GM12878 (cell line): ENCODE results near the gene SUSD6. TPM values are rescaled to one million over a fixed set of nuclear protein-coding genes. Genes with fewer than 3 reads are reported as not detected.

Experiments used
- ATAC-seq: fragments of 200-7000 bp; cut with Tn5 transposase; 3 replicates; pipeline ENCODE4 v1.9.1; 2020; ENCODE audit warnings: mild to moderate bottlenecking, moderate library complexity
- BruUV-seq: library from RNA; stranded (reverse); fragments of 400-500 nt; replicated peaks from 2 replicates; lab custom pipeline; 2021; lab: Mats Ljungman, UMichigan
- CTCF ChIA-PET: fragments of 300-600 bp; sonication (Branson Sonifier 250); formaldehyde crosslinking; extraction: SDS; loops from one replicate; lab custom pipeline; 2021; ENCODE audit warnings: inconsistent platforms; lab: Yijun Ruan, JAX
- POLR2A ChIA-PET: fragments of 350-600 bp; formaldehyde crosslinking; extraction: SDS; loops from one replicate; lab custom pipeline; 2021; ENCODE audit warnings: inconsistent platforms; lab: Charles Lee
- RAD21 ChIA-PET: fragments of 300-600 bp; sonication (Branson Sonifier 250); formaldehyde crosslinking; loops from one replicate; lab custom pipeline; 2023; ENCODE audit warnings: antibody characterized with exemption; ENCODE audit not compliant: unreplicated experiment; lab: Charles Lee
- SMC1A ChIA-PET: fragments of 300-600 bp; sonication (Branson Sonifier 250); formaldehyde crosslinking; loops from one replicate; lab custom pipeline; 2023; ENCODE audit not compliant: unreplicated experiment, uncharacterized antibody; lab: Charles Lee
- DNase-seq: peaks from one replicate; pipeline ENCODE4 v3.0.0-alpha.2; 2011; ENCODE audit warnings: low read depth, low spot score
- FAIRE-seq: peaks from 3 replicates; lab custom pipeline; 2011; peaks lifted over from hg19 to GRCh38; lab: Jason Lieb, UNC
- H2AFZ ChIP-seq: 2 replicates; pipeline ENCODE4 v1.6.0; 2011; ENCODE audit warnings: low read depth, low read length, control low read depth; ENCODE audit not compliant: control insufficient read depth
- H3K27ac ChIP-seq: 2 replicates; pipeline ENCODE4 v1.5.1; 2011; ENCODE audit warnings: control low read depth; ENCODE audit not compliant: control insufficient read depth, insufficient read depth
- H3K27me3 ChIP-seq, 2 experiments: replicated peaks in 1 of 2; 2 replicates each; pipeline versions ENCODE4 v1.6.0 to v1.6.1; 2011; ENCODE audit warnings: low read length in 1 of 2; ENCODE audit not compliant: control insufficient read depth in 2 of 2, insufficient read depth in 2 of 2
- H3K36me3 ChIP-seq, 2 experiments: 2 replicates each; pipeline ENCODE4 v1.5.1; 2011; ENCODE audit warnings: low read length in 1 of 2; ENCODE audit not compliant: control insufficient read depth in 2 of 2, insufficient read depth in 2 of 2
- H3K4me1 ChIP-seq: 2 replicates; pipeline ENCODE4 v1.6.1; 2011; ENCODE audit warnings: mild to moderate bottlenecking, low read length, moderate library complexity, mixed read lengths; ENCODE audit not compliant: control insufficient read depth, insufficient read depth
- H3K4me2 ChIP-seq: 2 replicates; pipeline ENCODE4 v1.6.0; 2011; ENCODE audit warnings: control low read depth; ENCODE audit not compliant: control insufficient read depth, insufficient read depth
- H3K4me3 ChIP-seq: fragments of 200-600 bp; sonication (generic); 2 replicates; pipeline ENCODE4 v1.5.1; 2016
- H3K79me2 ChIP-seq: 2 replicates; pipeline ENCODE4 v1.6.0; 2011; ENCODE audit warnings: low read length; ENCODE audit not compliant: control insufficient read depth, insufficient read depth
- H3K9ac ChIP-seq: 2 replicates; pipeline ENCODE4 v1.8.0; 2011; ENCODE audit warnings: low read length, control low read depth, mixed read lengths; ENCODE audit not compliant: control insufficient read depth, insufficient read depth
- H3K9me3 ChIP-seq: replicated peaks from 3 replicates; pipeline ENCODE4 v1.5.1; 2011; ENCODE audit warnings: mild to moderate bottlenecking, low read length; ENCODE audit not compliant: control insufficient read depth, insufficient read depth
- H4K20me1 ChIP-seq: 2 replicates; pipeline ENCODE4 v1.6.0; 2011; ENCODE audit not compliant: control insufficient read depth, insufficient read depth
- BACH1 ChIP-seq: fragments of 450-650 bp; IDR thresholded peaks from 2 replicates; pipeline ENCODE4 v1.6.1; 2017; ENCODE audit warnings: mild to moderate bottlenecking, borderline replicate concordance
- DPF2 ChIP-seq: fragments of 450-650 bp; IDR thresholded peaks from 2 replicates; pipeline ENCODE4 v1.6.1; 2017; ENCODE audit warnings: mild to moderate bottlenecking
- EED ChIP-seq: sonication (generic); IDR thresholded peaks from 2 replicates; pipeline ENCODE4 v1.6.1; 2016; ENCODE audit warnings: antibody characterized with exemption, low read depth
- HDAC6 ChIP-seq: fragments of 200-600 bp; sonication (generic); IDR thresholded peaks from one replicate; pipeline ENCODE4 v1.8.0; 2017; ENCODE audit warnings: antibody characterized with exemption; ENCODE audit not compliant: unreplicated experiment
- KDM1A ChIP-seq: fragments of 200-600 bp; sonication (generic); IDR thresholded peaks from 2 replicates; pipeline ENCODE4 v1.6.1; 2016; ENCODE audit warnings: borderline replicate concordance
- NFIC ChIP-seq: IDR thresholded peaks from 2 replicates; pipeline ENCODE4 v1.6.1; 2012; ENCODE audit warnings: low read depth, mild to moderate bottlenecking, inconsistent platforms, low read length, moderate library complexity
- PML ChIP-seq: IDR thresholded peaks from 2 replicates; pipeline ENCODE4 v1.6.1; 2012; ENCODE audit warnings: low read length, inconsistent platforms
- SMC3 ChIP-seq: IDR thresholded peaks from 2 replicates; pipeline ENCODE4 v1.6.1; 2011; ENCODE audit warnings: low read length, improper control_type of control experiment, borderline replicate concordance
- SPI1 ChIP-seq: IDR thresholded peaks from 2 replicates; pipeline ENCODE4 v1.6.1; 2011; ENCODE audit warnings: low read depth, mild to moderate bottlenecking, low read length, moderate library complexity, borderline replicate concordance; ENCODE audit not compliant: insufficient read depth
- TCF12 ChIP-seq: IDR thresholded peaks from 2 replicates; pipeline ENCODE4 v1.6.1; 2011; ENCODE audit warnings: low read depth, mild to moderate bottlenecking, low read length
- ZNF207 ChIP-seq: fragments of 450-650 bp; IDR thresholded peaks from 2 replicates; pipeline ENCODE4 v1.6.1; 2014; ENCODE audit warnings: antibody characterized with exemption, mild to moderate bottlenecking, borderline replicate concordance
- ZSCAN29 ChIP-seq: fragments of 450-650 bp; IDR thresholded peaks from 2 replicates; pipeline ENCODE4 v1.6.1; 2017; ENCODE audit warnings: mild to moderate bottlenecking, moderate library complexity
- WGBS: methylation state at CpG from one replicate; pipeline ENCODE4 v1.1.6; 2016; ENCODE audit warnings: low lambda C conversion rate; ENCODE audit not compliant: insufficient replicate concordance, insufficient coverage; ENCODE audit errors: missing lambda C conversion rate; 5-methylcytosine and 5-hydroxymethylcytosine counted together
- in situ Hi-C: fragments of 300-500 bp; cut with MboI; formaldehyde crosslinking; loops from 9 replicates; pipeline ENCODE4 v1.14.3; 2018; ENCODE audit warnings: mixed read lengths
- intact Hi-C: fragments of 100-400 bp; cut with micrococcal nuclease; formaldehyde crosslinking; loops from one replicate; pipeline ENCODE4 v1.14.2; 2022; ENCODE audit not compliant: unreplicated experiment
- polyA plus RNA-seq, 11 experiments: library from polyadenylated mRNA; depleted of rRNA in 4 of 11; unstranded in 6 of 11; stranded (reverse) in 5 of 11; fragments of >200 nt; fragmentation: Nextera tagmentation in 4 of 11; fragmentation: Illumina TruSeq in 1 of 11; extraction: Ambion mirVana in 4 of 11; extraction: Trizol in 1 of 11; gene quantifications; 1 replicate in 1 of 11; 2 replicates in 10 of 11; pipeline versions ENCODE4 v1.2.1 to v1.2.3, GENCODE V29; 2011 to 2016; ENCODE audit warnings: inconsistent platforms in 2 of 11, missing spikeins in 2 of 11, low read depth in 1 of 11
- total RNA-seq, 4 experiments: library from RNA; depleted of rRNA in 3 of 4; stranded (reverse); fragments of >200 nt in 3 of 4; fragmentation: Illumina TruSeq in 1 of 4; extraction: Trizol in 1 of 4; gene quantifications; 2 replicates each; pipeline versions ENCODE4 v1.2.1 to v1.2.3, GENCODE V29; 2013 to 2021
- TF ChIP-seq, protein P1 (sequence below): fragments of 450-650 bp; IDR thresholded peaks from 2 replicates; pipeline ENCODE4 v1.6.1; 2017; ENCODE audit warnings: mild to moderate bottlenecking, moderate library complexity
- TF ChIP-seq, protein P2 (sequence below): fragments of 450-650 bp; IDR thresholded peaks from 2 replicates; pipeline ENCODE4 v1.6.1; 2017; ENCODE audit warnings: mild to moderate bottlenecking, low read depth, inconsistent platforms; ENCODE audit not compliant: poor library complexity, severe bottlenecking
- TF ChIP-seq, protein P3 (sequence below): IDR thresholded peaks from 2 replicates; pipeline ENCODE4 v1.6.1; 2011; ENCODE audit warnings: borderline replicate concordance, low read depth, mild to moderate bottlenecking, moderate library complexity, mixed read lengths, low read length; ENCODE audit not compliant: insufficient read depth; ENCODE audit errors: extremely low read length

SUSD6 gene
- total and polyA plus RNA-seq, 10 of the 15 experiments (the other 5 are each of a cell fraction or from before 2014, with no cell fraction given) = 6.6 to 39.8 (median 20.2) TPM

DNA sequence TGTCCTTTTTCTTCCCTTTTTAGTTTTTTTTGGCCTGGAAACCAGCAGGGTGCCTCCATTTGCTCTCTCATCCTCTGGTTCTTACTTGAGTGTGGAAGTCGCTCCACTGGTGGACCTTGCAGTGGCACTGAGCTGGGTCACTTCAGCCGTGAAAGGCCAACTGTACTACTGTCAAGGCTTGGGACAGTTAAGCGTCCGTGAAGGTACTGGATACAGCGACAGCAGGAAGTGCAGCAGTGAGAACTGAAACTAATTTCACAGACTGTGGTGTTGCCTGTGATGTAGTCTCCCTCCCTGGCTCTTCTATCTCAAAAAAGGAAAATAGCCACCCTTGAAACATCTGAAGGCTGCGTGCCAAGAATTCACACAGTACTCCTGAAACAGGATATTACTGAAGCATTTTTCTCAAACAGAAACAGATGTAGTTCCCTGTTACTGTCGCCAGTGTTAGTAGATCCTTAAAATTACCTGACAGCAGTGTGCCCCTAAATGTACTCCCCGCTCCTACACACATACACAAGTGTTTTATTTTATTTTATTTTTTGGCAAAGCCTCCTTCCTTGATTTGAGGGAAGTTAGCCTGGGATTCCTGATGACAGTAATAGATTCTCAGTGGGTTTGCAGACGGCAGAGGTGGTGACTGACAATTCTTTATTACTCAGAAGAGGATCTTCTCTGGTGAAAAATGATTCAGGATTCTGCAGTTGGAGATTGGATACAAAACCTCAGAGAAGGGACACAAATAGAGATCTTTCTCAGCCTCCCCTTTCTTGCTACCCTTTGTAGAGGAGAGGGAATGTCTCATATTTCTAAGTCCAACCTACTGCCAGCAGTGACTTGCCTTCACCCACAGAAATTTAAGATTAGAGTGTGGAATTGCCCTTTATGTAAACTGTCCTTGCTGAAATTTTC lies 4.4 kb downstream of the SUSD6 start:
- no peaks in the 10 kb centered on the region for H3K9me3 ChIP-seq
- in situ Hi-C loops = loop anchor here (10.0 kb wide), 1 partner anchor 49 kb away; no protein-coding TSS in a partner anchor
- H3K4me2 ChIP-seq = peak overlapping the region; percentile 99
- no peak overlapping the region for H2AFZ ChIP-seq
- peak; percentile 82 for FAIRE-seq
- ATAC-seq = peak; percentile 75
- H3K4me3 ChIP-seq = peak overlapping the region; percentile 88
- H3K9ac ChIP-seq = peak overlapping the region; percentile 94
- intact Hi-C loops = loop anchor here (1.0 to 10.0 kb wide), 6 partner anchors 13 to 221 kb away; partner anchors contain the start of genes ERH and SLC39A9
- peak overlapping the region; percentile 97 for H3K27ac ChIP-seq
- no TSS peak for BruUV-seq
- 1% methylated on average over 9 of the region's 9 CpGs for WGBS
- H3K79me2 ChIP-seq = peaks cover 96% of the 10 kb centered on the region
- H3K4me1 ChIP-seq = peaks cover 55% of the 10 kb centered on the region
- ChIA-PET SMC1A (interaction anchor here (0.7 to 11.9 kb wide), 17 partner anchors 9 to 104 kb away, joined by 3 to 164 read pairs (median 5); no protein-coding TSS in a partner anchor), RAD21 (interaction anchor here (0.7 to 10.0 kb wide), 15 partner anchors 10 to 111 kb away, joined by 3 to 178 read pairs (median 4); no protein-coding TSS in a partner anchor), POLR2A (interaction anchor here (0.6 to 2.8 kb wide), 14 partner anchors 8 to 52 kb away, joined by 3 to 20 read pairs (median 5); no protein-coding TSS in a partner anchor), CTCF (interaction anchor here (0.9 to 3.7 kb wide), 10 partner anchors 8 to 93 kb away, joined by 3 to 36 read pairs (median 4); no protein-coding TSS in a partner anchor)
- no peaks in the 10 kb centered on the region; the same call in 1 of the 2 replicates for H4K20me1 ChIP-seq
- peaks cover 0 to 10% of the 10 kb centered on the region in 2 experiments; a peak in 3 of 4 replicates for H3K36me3 ChIP-seq
- peak; percentile 97 for DNase-seq
- H3K27me3 ChIP-seq = no peaks in the 10 kb centered on the region
- TF ChIP-seq NFIC (peak; percentile 92), ZNF207 (no peak), SPI1 (peak; percentile 87), DPF2 (peak; percentile 63), KDM1A (no peak), HDAC6 (no peak), EED (peak; percentile 96), ZSCAN29 (no peak), PML (peak; percentile 80), SMC3 (peak; percentile 37; the same call in 1 of the 2 replicates), BACH1 (peak; percentile 75; the same call in 1 of the 2 replicates), TCF12 (peak; percentile 79)
- TF ChIP-seq, protein P1, sequence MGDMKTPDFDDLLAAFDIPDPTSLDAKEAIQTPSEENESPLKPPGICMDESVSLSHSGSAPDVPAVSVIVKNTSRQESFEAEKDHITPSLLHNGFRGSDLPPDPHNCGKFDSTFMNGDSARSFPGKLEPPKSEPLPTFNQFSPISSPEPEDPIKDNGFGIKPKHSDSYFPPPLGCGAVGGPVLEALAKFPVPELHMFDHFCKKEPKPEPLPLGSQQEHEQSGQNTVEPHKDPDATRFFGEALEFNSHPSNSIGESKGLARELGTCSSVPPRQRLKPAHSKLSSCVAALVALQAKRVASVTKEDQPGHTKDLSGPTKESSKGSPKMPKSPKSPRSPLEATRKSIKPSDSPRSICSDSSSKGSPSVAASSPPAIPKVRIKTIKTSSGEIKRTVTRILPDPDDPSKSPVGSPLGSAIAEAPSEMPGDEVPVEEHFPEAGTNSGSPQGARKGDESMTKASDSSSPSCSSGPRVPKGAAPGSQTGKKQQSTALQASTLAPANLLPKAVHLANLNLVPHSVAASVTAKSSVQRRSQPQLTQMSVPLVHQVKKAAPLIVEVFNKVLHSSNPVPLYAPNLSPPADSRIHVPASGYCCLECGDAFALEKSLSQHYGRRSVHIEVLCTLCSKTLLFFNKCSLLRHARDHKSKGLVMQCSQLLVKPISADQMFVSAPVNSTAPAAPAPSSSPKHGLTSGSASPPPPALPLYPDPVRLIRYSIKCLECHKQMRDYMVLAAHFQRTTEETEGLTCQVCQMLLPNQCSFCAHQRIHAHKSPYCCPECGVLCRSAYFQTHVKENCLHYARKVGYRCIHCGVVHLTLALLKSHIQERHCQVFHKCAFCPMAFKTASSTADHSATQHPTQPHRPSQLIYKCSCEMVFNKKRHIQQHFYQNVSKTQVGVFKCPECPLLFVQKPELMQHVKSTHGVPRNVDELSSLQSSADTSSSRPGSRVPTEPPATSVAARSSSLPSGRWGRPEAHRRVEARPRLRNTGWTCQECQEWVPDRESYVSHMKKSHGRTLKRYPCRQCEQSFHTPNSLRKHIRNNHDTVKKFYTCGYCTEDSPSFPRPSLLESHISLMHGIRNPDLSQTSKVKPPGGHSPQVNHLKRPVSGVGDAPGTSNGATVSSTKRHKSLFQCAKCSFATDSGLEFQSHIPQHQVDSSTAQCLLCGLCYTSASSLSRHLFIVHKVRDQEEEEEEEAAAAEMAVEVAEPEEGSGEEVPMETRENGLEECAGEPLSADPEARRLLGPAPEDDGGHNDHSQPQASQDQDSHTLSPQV = peak; percentile 11; the same call in 1 of the 2 replicates
- TF ChIP-seq, protein P2, sequence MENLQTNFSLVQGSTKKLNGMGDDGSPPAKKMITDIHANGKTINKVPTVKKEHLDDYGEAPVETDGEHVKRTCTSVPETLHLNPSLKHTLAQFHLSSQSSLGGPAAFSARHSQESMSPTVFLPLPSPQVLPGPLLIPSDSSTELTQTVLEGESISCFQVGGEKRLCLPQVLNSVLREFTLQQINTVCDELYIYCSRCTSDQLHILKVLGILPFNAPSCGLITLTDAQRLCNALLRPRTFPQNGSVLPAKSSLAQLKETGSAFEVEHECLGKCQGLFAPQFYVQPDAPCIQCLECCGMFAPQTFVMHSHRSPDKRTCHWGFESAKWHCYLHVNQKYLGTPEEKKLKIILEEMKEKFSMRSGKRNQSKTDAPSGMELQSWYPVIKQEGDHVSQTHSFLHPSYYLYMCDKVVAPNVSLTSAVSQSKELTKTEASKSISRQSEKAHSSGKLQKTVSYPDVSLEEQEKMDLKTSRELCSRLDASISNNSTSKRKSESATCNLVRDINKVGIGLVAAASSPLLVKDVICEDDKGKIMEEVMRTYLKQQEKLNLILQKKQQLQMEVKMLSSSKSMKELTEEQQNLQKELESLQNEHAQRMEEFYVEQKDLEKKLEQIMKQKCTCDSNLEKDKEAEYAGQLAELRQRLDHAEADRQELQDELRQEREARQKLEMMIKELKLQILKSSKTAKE = peak; percentile 95
- TF ChIP-seq, protein P3, sequence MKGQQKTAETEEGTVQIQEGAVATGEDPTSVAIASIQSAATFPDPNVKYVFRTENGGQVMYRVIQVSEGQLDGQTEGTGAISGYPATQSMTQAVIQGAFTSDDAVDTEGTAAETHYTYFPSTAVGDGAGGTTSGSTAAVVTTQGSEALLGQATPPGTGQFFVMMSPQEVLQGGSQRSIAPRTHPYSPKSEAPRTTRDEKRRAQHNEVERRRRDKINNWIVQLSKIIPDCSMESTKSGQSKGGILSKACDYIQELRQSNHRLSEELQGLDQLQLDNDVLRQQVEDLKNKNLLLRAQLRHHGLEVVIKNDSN = no peak
